Left kidney (tissue), 8 donors: ENCODE results near the gene DOP1A. TPM values are rescaled to one million over a fixed set of nuclear protein-coding genes. Genes with fewer than 3 reads are reported as not detected.

Source experiments
- DNase-seq: peaks from one replicate; pipeline ENCODE4 v3.0.0-alpha.2; 2013
- long read RNA-seq, 8 donors: transcript quantifications; one replicate each; lab custom pipeline, GENCODE V29; 2026
- polyA plus RNA-seq: library from polyadenylated mRNA; unstranded; fragments of 120-200 nt; gene quantifications from one replicate; pipeline ENCODE4 v1.2.1, GENCODE V29; 2013; ENCODE audit not compliant: insufficient read length

Gene DOP1A
- 42.6 TPM for polyA plus RNA-seq
- long read RNA-seq, donor 1, partial matches to known transcripts = 7 of 7 reads
- long read RNA-seq, donor 1, other reads (novel, unspliced or antisense) = 0 of 7 reads
- long read RNA-seq, donor 2, partial matches to known transcripts = 7 of 7 reads
- long read RNA-seq, donor 2, other reads (novel, unspliced or antisense) = 0 of 7 reads
- long read RNA-seq, donor 3, partial matches to known transcripts = 0 of 5 reads
- long read RNA-seq, donor 3, other reads (novel, unspliced or antisense) = 5 of 5 reads
- long read RNA-seq, donor 4 = 0 reads
- long read RNA-seq, donor 5, partial matches to known transcripts = 0 of 5 reads
- long read RNA-seq, donor 5, other reads (novel, unspliced or antisense) = 5 of 5 reads
- long read RNA-seq, donor 6, partial matches to known transcripts = 9 of 9 reads
- long read RNA-seq, donor 6, other reads (novel, unspliced or antisense) = 0 of 9 reads
- long read RNA-seq, donor 7, partial matches to known transcripts = 0 of 7 reads
- long read RNA-seq, donor 7, other reads (novel, unspliced or antisense) = 7 of 7 reads
- long read RNA-seq, donor 8 = 0 reads

GRCh38 chr6:83067448-83068439 is at the start of gene DOP1A:
TSS of gene DOP1A (plus strand) at chr6:83067671. CDS start at chr6:83096978, 29,307 bp downstream.
- peak; percentile 92 for DNase-seq

GRCh38 chr6:83019741-83020140 is 47.7 kb upstream of the DOP1A start:
- DNase-seq = no peak

- DNase-seq = no peak
Observed at GRCh38 chr6:83031689-83032088, 35.8 kb upstream of the DOP1A start.

- DNase-seq = no peak
Observed at GRCh38 chr6:83038246-83038645, 29.2 kb upstream of the DOP1A start.

- no peak for DNase-seq
Observed at GRCh38 chr6:83042467-83043053, 24.9 kb upstream of the DOP1A start.

- no peak for DNase-seq
Observed at GRCh38 chr6:83044091-83044768, 23.2 kb upstream of the DOP1A start.

GRCh38 chr6:83047065-83047754 is 20.3 kb upstream of the DOP1A start:
- DNase-seq = no peak

- no peak for DNase-seq
Observed at GRCh38 chr6:83051377-83052172, 15.9 kb upstream of the DOP1A start.

- no peak for DNase-seq
Observed at GRCh38 chr6:83053678-83054077, 13.8 kb upstream of the DOP1A start.

- peak; percentile 42 for DNase-seq
Observed at GRCh38 chr6:83055366-83055964, 12.0 kb upstream of the DOP1A start.

GRCh38 chr6:83057705-83058321 is 9.7 kb upstream of the DOP1A start:
- peak; percentile 46 for DNase-seq

- no peak for DNase-seq
Observed at GRCh38 chr6:83061190-83061589, 6.3 kb upstream of the DOP1A start.

- no peak for DNase-seq
Observed at GRCh38 chr6:83062225-83062624, 5.2 kb upstream of the DOP1A start.

GRCh38 chr6:83065511-83066192 is 1.8 kb upstream of the DOP1A start, which contains the start of gene UBE3D:
TSS of gene UBE3D (minus strand) at chr6:83065841. CDS start at chr6:83065718, 123 bp downstream.
- peak; percentile 83 for DNase-seq

GRCh38 chr6:83068616-83069015 is 1.1 kb downstream of the DOP1A start:
- DNase-seq = no peak

- no peak for DNase-seq
Observed at GRCh38 chr6:83069633-83070032, 2.2 kb downstream of the DOP1A start.

GRCh38 chr6:83071023-83071422 is 3.6 kb downstream of the DOP1A start:
- DNase-seq = no peak

- DNase-seq = no peak
Observed at GRCh38 chr6:83071707-83072106, 4.2 kb downstream of the DOP1A start.
